ENCODE data around the gene BBS2.

DNA sequence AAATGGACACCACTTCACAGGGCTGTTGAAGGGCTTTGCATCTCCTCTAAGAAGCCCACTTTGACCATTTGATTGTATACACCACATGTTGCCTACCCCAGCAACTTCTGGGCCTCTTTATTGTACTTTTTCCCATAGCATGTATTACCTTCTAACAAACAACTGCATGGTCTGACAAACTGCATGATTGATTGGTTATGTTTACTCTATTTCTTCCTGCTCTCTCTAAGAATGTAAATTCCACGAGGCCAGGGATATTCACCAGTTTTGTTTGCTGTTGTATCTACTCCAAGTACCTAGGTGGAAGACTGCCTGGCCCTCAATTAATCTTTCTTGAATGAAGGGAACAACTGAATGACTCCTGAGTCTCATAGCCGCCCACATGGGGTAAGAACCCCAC, 22.2 kb upstream of the BBS2 start:
- TF ChIP-seq, protein P1, sequence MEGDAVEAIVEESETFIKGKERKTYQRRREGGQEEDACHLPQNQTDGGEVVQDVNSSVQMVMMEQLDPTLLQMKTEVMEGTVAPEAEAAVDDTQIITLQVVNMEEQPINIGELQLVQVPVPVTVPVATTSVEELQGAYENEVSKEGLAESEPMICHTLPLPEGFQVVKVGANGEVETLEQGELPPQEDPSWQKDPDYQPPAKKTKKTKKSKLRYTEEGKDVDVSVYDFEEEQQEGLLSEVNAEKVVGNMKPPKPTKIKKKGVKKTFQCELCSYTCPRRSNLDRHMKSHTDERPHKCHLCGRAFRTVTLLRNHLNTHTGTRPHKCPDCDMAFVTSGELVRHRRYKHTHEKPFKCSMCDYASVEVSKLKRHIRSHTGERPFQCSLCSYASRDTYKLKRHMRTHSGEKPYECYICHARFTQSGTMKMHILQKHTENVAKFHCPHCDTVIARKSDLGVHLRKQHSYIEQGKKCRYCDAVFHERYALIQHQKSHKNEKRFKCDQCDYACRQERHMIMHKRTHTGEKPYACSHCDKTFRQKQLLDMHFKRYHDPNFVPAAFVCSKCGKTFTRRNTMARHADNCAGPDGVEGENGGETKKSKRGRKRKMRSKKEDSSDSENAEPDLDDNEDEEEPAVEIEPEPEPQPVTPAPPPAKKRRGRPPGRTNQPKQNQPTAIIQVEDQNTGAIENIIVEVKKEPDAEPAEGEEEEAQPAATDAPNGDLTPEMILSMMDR (IDR thresholded peaks at IDR 0.05), result no peak
- TF ChIP-seq EZH2 (IDR thresholded peaks at IDR 0.05), result no peak

All from neural progenitor cell (in vitro differentiated cells).